H7 (cell line): ENCODE results near the gene DDAH1. TPM values are rescaled to one million over a fixed set of nuclear protein-coding genes. Genes with fewer than 3 reads are reported as not detected.
"Not testable (repeated sequence)": the region's sequence is repeated elsewhere in the genome, so short reads cannot be mapped to it uniquely, and the experiment has no call there.

ENCODE experiments used
- DNase-seq: peaks from one replicate; pipeline ENCODE4 v3.0.0; 2012
- H3K27me3 ChIP-seq: 2 replicates; pipeline ENCODE4 v1.6.0; 2011; ENCODE audit warnings: mild to moderate bottlenecking, low read length; ENCODE audit not compliant: control insufficient read depth, insufficient read depth
- H3K36me3 ChIP-seq: replicated peaks from 2 replicates; pipeline ENCODE4 v1.5.1; 2011; ENCODE audit warnings: low read length; ENCODE audit not compliant: control insufficient read depth, insufficient read depth
- H3K4me3 ChIP-seq: 2 replicates; pipeline ENCODE4 v1.5.1; 2011; ENCODE audit warnings: low read depth, mild to moderate bottlenecking, control low read depth, low read length, moderate library complexity; ENCODE audit not compliant: insufficient read depth
- total RNA-seq: library from RNA; depleted of rRNA; stranded (reverse); fragments of >200 nt; shearing (Covaris generic); gene quantifications from 2 replicates; pipeline ENCODE4 v1.2.3, GENCODE V29; 2014

Gene DDAH1
- total RNA-seq, 1 experiment from 2014 or later: 33.3 TPM

DNA sequence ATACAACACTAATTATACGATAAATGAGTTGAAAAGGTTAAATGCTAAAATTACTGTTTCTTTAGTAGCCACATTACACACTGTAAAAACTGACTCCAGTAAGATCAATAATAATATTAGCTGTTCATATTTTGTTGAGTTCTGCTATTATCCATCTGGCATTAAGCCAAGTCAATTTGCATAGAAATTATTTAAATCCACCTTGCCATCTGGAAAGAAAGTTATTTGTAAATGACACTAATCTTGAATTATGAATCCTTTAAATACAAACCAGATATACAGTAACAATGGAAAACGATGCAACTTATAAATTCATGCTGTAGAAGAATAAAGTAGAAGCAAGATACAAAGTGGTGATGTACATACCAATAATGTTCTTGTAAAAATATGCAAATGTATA, 107.1 kb downstream of the DDAH1 start:
- H3K4me3 ChIP-seq: no peak overlapping the region
- H3K36me3 ChIP-seq: no peaks in the 10 kb centered on the region
- no peaks in the 10 kb centered on the region for H3K27me3 ChIP-seq

GRCh38 chr1:85356130-85356529, 108.8 kb downstream of the DDAH1 start:
- no peak for DNase-seq
- no peaks in the 10 kb centered on the region for H3K36me3 ChIP-seq
- no peak overlapping the region for H3K4me3 ChIP-seq
- H3K27me3 ChIP-seq: no peaks in the 10 kb centered on the region

More for the DNA sequence above, 107.1 kb downstream of the DDAH1 start:
- DNase-seq: no peak

GRCh38 chr1:85352055-85352454, 112.9 kb downstream of the DDAH1 start:
- H3K4me3 ChIP-seq: no peak overlapping the region
- no peaks in the 10 kb centered on the region for H3K27me3 ChIP-seq
- DNase-seq: no peak
- no peaks in the 10 kb centered on the region for H3K36me3 ChIP-seq

DNA sequence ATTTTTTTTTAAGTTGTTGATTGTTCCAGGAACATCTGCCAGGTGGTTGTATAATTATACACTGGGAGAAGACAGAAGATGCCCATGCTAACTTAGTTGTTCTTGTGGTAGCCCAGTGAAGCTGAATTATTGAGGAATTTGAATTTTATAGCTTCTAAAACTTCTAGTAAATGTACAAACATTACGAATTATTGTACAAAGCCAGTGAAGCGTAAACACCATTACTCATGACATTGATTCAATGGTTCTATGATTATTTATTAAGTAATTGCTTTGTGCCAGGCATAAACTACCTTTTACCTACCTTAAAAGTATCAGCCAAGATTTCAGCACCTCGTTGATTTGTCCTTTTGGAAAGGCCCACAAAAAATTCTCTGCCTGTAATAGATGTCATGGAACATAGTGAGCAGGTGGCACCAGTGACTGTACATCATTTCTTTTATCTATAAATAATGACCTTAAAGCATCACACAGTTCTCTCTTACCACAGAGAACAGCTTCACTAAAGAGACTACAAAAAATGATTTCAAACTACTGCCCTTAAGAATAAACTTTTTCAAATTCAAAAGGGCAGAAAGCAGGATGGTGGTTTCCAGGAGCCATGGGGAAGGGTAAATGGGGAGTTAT, 113.6 kb downstream of the DDAH1 start:
- no peak overlapping the region for H3K4me3 ChIP-seq
- no peak for DNase-seq

DNA sequence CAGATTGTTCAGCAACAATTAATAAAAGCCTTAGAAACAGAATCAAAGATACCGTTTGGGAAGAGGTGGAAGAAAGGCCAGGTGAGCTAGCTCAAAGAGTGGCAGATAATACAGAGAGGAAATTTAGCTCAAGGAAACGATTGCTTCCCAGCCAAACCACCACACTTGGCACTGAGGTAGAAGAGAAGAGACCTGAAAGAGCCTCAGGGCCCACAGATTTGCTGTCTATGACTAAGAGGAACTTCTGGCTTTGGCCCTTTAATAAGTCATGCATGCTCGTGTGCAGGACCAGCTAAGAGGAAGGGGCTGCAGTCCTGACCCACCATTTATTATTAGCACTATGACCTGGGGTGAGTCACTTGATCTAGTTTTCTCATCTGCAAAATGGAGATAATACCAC, 115.7 kb downstream of the DDAH1 start:
- DNase-seq: no peak
- Histone ChIP-seq H3K36me3 (no peaks in the 10 kb centered on the region), H3K27me3 (no peaks in the 10 kb centered on the region), H3K4me3 (no peak overlapping the region)

More for the DNA sequence above, 113.6 kb downstream of the DDAH1 start:
- no peaks in the 10 kb centered on the region for H3K27me3 ChIP-seq
- H3K36me3 ChIP-seq: no peaks in the 10 kb centered on the region

DNA sequence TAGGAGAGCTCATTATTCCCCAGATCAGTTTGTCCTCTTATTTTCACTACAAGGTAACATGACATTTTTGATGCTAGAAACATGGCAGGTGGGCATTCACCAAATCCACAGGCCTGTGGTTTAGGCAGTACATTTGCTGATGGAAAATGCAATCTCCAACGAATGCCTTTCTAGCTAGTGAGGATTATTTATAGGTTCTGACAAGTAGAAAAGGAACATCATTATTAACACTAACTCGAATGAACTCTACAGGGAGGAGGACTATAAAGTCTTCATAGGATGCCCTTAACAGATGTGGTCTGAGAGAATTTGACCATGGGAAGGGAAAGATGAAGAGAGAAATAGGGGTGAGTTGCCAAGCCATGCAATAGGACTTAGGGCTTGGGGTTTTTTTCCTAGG, 117.1 kb downstream of the DDAH1 start:
- Histone ChIP-seq H3K27me3 (no peaks in the 10 kb centered on the region), H3K4me3 (no peak overlapping the region), H3K36me3 (no peaks in the 10 kb centered on the region)
- DNase-seq: no peak

DNA sequence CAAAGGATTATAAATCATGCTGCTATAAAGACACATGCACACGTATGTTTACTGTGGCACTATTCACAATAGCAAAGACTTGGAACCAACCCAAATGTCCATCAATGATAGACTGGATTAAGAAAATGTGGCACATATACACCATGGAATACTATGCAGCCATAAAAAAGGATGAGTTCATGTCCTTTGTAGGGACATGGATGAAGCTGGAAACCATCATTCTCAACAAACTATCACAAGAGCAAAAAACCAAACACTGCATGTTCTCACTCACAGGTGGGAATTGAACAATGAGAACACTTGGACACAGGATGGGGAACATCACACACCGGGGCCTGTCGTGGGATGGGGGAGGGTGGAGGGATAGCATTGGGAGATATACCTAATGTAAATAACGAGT, 117.7 kb downstream of the DDAH1 start:
- H3K27me3 ChIP-seq, H3K36me3 ChIP-seq, H3K4me3 ChIP-seq, DNase-seq: not testable (repeated sequence)

DNA sequence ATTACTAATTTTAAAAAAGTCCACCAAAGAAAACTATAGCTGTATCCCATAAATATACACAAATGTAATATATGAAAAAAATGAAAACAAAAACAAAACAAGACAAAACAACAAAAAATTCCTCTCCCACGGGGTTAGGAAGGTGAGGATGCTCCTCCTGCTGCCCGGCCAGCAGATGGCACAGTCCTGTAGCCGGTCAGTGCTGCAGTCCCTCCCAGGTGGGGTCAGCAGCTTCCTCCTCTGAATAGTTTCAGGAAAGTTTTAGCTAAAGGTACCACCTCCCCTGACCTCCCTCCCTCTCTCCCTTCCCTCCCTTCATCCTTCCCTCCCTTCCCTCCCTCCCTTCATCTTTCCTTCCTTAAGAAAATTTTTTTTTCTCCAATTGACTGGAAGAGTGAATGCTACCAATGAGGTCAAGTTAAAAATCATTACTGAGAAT, 120.7 kb downstream of the DDAH1 start:
- Histone ChIP-seq H3K4me3 (no peak overlapping the region), H3K36me3 (no peaks in the 10 kb centered on the region), H3K27me3 (no peaks in the 10 kb centered on the region)
- DNase-seq: peak; percentile 77

GRCh38 chr1:85343612-85344255, 121.2 kb downstream of the DDAH1 start:
- Histone ChIP-seq H3K27me3 (no peaks in the 10 kb centered on the region), H3K36me3 (no peaks in the 10 kb centered on the region), H3K4me3 (no peak overlapping the region)
- DNase-seq: no peak

- Histone ChIP-seq H3K36me3 (no peaks in the 10 kb centered on the region), H3K4me3 (no peak overlapping the region), H3K27me3 (no peaks in the 10 kb centered on the region)
- DNase-seq: no peak
These were observed 121.7 kb downstream of the DDAH1 start for GRCh38 chr1:85343213-85343611.

GRCh38 chr1:85342207-85342606, 122.8 kb downstream of the DDAH1 start:
- DNase-seq: no peak
- H3K27me3 ChIP-seq: no peaks in the 10 kb centered on the region
- no peaks in the 10 kb centered on the region for H3K36me3 ChIP-seq
- H3K4me3 ChIP-seq: no peak overlapping the region

GRCh38 chr1:85340427-85340826, 124.5 kb downstream of the DDAH1 start:
- Histone ChIP-seq H3K36me3 (no peaks in the 10 kb centered on the region), H3K4me3 (no peak overlapping the region), H3K27me3 (no peaks in the 10 kb centered on the region)
- no peak for DNase-seq

- Histone ChIP-seq H3K36me3 (no peaks in the 10 kb centered on the region), H3K4me3 (no peak overlapping the region), H3K27me3 (no peaks in the 10 kb centered on the region)
- DNase-seq: no peak
These were observed 125.1 kb downstream of the DDAH1 start for GRCh38 chr1:85339656-85340399.

DNA sequence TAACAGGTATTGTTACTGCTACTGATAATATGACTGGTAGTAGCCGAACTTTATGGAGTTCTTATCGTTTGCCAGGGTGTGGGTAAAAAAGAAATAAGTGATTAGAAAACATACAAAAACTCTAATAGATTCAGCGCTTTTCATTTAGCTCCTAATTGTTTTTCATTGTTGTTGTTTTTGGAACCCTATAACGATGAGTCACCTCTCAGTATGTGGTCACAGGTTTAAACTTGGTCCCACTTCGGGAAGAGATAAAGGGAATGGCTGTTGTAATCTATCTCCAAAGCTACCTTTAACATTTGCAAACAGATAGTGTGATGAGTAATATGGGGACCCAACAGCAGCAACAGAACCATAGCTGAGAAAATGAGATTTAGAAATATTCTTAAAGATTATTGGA, 125.9 kb downstream of the DDAH1 start:
- Histone ChIP-seq H3K36me3 (no peaks in the 10 kb centered on the region), H3K27me3 (no peaks in the 10 kb centered on the region), H3K4me3 (no peak overlapping the region)
- peak; percentile 19 for DNase-seq

DNA sequence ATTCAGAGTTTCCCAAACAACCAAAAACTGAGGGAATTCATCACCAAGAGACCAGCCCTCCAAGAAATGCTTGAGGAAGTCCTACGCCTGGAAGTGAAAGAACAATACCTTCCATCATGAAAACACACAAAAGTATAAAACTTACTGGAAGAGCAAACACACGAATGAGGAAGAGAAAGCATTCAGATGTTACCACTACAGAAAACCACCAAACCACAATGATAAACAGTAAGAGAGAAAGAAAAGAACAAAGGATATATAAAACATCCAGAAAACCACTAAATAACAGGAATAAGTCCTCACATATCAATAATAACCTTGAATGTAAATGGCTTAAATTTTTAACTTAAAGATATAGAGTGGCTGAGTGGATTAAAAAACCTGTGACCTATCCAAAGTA, 130.0 kb downstream of the DDAH1 start:
- H3K36me3 ChIP-seq: no peaks in the 10 kb centered on the region
- H3K4me3 ChIP-seq: no peak overlapping the region
- DNase-seq: no peak
- H3K27me3 ChIP-seq: no peaks in the 10 kb centered on the region
